ENCODE data around the gene TMEM30B. TPM values are rescaled to one million over a fixed set of nuclear protein-coding genes. Genes with fewer than 3 reads are reported as not detected.

The TMEM30B gene
- total RNA-seq, 1 donor from 2014 or later = 0.44 TPM

DNA sequence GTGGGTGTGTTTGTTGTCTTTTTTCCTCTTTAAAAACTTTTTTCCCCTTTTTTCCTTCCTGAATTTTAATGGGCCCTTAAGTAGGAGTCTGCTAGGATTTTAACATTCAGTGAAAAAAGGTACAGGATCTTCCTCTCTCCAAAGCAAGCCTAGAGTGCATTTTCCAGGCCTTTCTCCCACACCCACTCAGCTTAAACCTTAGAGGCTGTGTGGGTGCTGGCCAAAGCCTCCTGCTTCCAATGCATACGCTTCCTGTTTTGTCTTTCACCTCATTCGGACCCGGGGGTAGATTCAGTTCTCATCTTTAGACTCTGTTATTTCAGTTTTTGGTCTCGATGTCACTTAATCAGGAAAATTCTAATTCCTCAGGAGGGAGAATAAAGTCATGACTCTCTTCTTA, 51.2 kb downstream of the TMEM30B start:
- H3K4me1 Mint-ChIP-seq = peaks cover 2% of the 10 kb centered on the region
- no peaks in the 10 kb centered on the region for H3K9me3 Mint-ChIP-seq
- intact Hi-C loops (cut with micrococcal nuclease) = no loop called here
- H3K4me3 Mint-ChIP-seq = no peak overlapping the region
- peaks cover 11% of the 10 kb centered on the region for H3K27me3 Mint-ChIP-seq
- DNase-seq = no peak
- no peaks in the 10 kb centered on the region for H3K36me3 Mint-ChIP-seq (ENCODE audit: low read depth)
- no peak overlapping the region for H3K27ac Mint-ChIP-seq

DNA sequence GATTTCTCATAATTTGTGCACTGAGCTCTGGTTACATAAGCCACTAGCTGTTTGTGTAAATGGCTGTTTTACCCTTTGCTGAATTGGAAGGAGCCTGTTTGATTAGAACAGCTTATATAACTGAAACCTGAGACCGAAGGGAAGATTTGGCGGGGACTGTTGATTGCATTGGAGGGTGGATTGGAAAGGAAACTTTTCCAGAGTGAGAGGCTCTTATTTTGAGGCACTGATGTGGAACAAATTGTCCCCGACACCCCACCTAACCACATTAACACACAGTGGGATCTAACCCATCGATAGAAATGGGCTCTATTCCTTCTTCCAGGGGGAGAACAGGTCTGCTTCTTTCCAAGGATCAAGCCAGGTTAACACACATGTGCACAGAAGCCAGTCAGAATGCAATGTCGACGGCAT, 51.7 kb downstream of the TMEM30B start:
- H3K9me3 Mint-ChIP-seq = no peaks in the 10 kb centered on the region
- intact Hi-C loops (cut with micrococcal nuclease) = no loop called here
- peaks cover 11% of the 10 kb centered on the region for H3K27me3 Mint-ChIP-seq
- no peaks in the 10 kb centered on the region for H3K36me3 Mint-ChIP-seq (ENCODE audit: low read depth)
- no peak overlapping the region for H3K27ac Mint-ChIP-seq
- H3K4me3 Mint-ChIP-seq = no peak overlapping the region
- DNase-seq = no peak
- H3K4me1 Mint-ChIP-seq = peaks cover 2% of the 10 kb centered on the region

DNA sequence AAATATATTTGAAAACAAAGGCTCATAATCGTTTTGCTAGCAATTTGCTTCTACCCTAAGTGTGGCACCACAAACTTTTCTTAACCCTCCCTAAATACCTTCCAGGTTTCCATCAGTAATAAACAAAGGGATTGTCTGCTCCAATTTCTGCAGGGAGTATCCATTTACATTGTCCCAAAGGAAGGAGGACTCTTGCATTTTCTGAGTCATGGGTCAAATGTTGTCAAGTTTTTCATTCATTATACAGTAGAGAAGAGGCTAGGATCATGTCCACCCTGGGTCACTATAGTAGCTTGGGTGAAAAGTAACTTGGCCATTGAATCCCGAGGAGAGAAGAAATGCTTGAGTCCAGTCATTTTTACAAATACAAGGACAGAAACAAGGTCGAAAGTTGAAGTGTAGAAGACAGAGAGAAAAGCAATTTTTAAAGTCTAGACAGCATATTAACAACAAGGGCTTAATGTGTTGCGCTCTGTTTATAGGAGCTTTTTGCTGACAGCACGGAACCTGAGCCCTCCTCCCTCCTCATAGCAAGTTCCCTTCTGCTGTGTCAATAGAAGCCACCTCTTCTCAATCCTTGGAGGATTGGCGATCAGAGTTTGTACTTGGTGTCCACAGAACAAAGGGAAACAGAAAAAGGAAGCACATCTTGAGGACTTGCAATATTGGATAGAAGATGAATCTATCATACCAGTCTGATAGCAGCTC, 53.1 kb downstream of the TMEM30B start:
- Mint-ChIP-seq H3K4me1 (peaks cover 2% of the 10 kb centered on the region), H3K36me3 (ENCODE audit: low read depth) (no peaks in the 10 kb centered on the region), H3K9me3 (no peaks in the 10 kb centered on the region), H3K27me3 (peaks cover 14% of the 10 kb centered on the region), H3K4me3 (no peak overlapping the region), H3K27ac (no peak overlapping the region)
- intact Hi-C loops (cut with micrococcal nuclease) = no loop called here
- no peak for DNase-seq

Other genes starting within 250 kb of the TMEM30B start
- 108 and 118 TPM in 2 replicates for gene PRKCH, start 40.2 kb upstream of the TMEM30B start, total RNA-seq